ENCODE data around the gene LAMC1.

Gene LAMC1

GRCh38 chr1:183079712-183080388 is 56.6 kb downstream of the LAMC1 start:
- no peak for DNase-seq (ENCODE audit: low read depth, low spot score)

DNA sequence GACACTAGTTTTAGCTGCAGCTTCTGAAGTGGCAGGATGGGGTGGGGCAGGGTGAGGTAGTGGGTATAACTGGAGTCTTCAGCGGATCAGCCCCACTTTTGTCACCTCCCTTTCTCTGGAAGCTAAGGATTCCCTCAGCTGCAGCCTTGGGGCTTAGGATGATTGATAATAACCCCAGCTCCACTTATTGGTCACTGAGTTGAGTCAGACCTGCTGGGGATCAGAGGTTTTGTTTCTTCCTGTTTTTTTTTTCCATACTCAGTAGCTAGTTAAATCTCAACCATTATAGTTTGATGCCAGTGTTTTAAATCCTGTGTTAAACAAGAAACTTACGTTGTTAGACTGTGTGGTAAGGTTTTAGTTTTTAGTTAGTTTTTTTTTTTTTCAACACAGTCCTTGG is 57.2 kb downstream of the LAMC1 start:
- DNase-seq (ENCODE audit: low read depth, low spot score) = no peak

DNA sequence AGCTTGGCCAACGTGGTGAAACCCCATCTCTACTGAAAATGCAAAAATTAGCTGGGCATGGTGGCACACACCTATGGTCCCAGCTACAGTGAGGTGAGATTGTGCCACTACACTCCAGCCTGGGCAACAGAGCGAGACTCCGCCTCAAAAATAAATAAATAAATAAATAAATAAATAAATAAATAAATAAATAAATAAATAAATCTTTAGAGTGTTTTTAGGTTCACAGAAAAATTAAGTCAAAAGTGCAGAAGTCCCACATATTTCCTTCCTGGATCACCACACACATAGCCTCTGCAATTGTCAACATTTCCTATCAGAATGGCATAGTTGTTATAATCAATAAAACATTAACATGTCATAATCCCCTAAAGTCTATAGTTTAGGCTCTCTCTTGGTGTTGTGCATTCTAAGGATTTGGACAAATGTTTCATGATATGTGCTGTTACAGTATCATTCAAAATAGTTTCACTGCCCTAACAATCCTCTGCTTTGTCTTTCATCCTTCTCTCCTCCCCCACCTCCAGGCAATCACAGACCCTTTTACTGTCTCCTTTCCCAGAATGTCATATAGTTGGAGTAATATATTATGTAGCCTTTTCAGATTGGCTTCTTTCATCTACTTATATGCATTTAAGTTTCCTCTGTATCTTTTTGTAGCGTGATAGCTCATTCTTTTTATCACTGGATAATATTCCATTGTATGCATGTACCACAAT is 58.3 kb downstream of the LAMC1 start:
- no peak for DNase-seq (ENCODE audit: low read depth, low spot score)

GRCh38 chr1:183082650-183083049 is 59.4 kb downstream of the LAMC1 start:
- DNase-seq (ENCODE audit: low read depth, low spot score) = no peak

GRCh38 chr1:183087001-183087400 is 63.8 kb downstream of the LAMC1 start:
- no peak for DNase-seq (ENCODE audit: low read depth, low spot score)

GRCh38 chr1:183089025-183089639 is 65.9 kb downstream of the LAMC1 start:
- no peak for DNase-seq (ENCODE audit: low read depth, low spot score)

- no peak for DNase-seq (ENCODE audit: low read depth, low spot score)
These were observed 67.3 kb downstream of the LAMC1 start for GRCh38 chr1:183090391-183091006.

DNA sequence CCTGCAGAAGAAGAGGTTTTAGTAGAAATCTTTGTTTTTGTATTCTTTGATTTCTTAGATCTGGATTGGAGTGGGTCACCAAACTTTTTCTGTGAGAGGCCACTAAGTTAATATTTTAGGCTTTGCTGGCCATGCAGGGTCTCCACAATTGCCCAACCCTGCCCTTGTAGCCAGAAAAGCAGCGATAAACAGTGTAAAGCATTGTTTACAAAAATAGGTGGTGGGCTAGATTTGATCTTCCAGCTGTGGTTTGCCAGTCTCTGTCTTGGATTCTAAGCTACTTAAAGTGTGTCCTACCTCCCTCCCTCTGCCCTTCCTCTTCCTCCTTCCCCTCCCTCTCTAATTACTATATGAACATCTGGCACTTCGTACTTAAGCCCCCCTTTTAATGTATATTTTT is 68.0 kb downstream of the LAMC1 start:
- no peak for DNase-seq (ENCODE audit: low read depth, low spot score)

DNA sequence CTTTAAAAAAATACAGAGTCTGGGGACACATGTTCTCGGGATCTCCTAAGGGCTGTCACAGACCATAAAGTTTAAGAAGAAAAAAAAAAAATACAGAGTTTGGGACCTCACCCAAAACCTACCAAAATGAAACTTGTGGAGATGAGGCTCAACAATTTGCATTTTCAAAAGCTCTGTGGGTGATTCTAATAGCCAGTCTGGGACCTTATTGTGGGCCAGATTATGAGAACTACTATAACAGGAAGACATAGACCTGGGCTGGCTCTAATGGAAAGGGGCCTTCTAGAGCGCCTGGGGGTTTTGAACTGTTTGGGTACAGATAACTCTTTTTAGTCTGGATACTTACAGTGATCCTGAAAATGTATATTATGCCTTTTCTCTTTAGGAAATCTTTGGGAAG is 69.1 kb downstream of the LAMC1 start:
- no peak for DNase-seq (ENCODE audit: low read depth, low spot score)

DNA sequence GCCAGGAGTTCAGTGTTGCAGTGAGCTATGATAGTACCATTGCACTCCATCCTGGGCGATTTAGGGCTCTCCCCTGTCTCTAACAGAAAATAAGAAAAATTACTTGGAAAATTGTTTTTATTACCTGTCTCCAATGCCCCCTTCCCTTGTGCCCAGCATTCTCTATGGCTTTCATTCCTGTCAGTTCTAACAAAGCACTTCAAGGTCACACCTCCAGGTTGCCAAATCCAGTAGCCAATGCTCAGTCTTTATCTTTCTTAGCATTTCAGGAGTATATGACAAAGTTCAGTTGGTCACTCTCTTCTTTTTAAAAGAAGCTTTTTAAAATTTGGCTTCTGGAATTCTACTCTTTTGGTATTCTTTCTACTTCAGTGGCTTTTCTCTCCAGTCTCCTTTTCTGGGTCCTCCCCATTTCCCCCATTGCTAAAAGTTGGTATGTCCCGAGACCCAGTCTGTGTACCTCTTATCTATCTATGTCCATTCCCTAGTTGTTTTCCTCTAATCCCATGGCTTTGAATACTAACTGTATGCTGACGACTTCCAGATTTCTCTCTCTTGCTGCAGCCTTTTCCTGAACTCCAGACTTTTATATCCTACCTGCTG is 69.9 kb downstream of the LAMC1 start:
- no peak for DNase-seq (ENCODE audit: low read depth, low spot score)

DNA sequence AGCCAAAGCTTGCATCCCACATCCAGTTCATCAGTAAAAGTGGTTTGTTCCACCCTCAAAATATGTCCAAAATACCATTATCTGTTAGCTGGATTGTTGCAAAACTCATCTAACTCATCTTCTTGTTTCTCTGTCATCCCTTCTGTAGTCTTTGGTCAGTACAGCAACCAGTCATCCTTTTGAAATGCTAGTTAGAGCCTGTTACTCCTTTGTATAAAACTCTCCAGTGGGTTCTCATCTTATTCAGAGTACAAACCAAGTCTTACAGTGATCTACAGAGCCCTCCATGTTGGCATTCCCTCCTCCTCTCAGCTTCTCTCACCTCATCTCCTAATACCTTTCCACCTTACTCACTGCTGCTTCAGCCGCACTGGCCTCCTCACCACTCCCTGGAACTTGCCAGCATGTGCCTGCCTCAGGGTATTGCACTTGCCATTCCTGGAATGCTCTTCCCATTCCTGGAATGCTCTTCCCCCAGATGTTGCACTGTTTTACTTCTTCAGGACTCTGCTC is 70.6 kb downstream of the LAMC1 start:
- no peak for DNase-seq (ENCODE audit: low read depth, low spot score)

- DNase-seq (ENCODE audit: low read depth, low spot score) = no peak
These were observed 71.1 kb downstream of the LAMC1 start for GRCh38 chr1:183094351-183094750.

DNA sequence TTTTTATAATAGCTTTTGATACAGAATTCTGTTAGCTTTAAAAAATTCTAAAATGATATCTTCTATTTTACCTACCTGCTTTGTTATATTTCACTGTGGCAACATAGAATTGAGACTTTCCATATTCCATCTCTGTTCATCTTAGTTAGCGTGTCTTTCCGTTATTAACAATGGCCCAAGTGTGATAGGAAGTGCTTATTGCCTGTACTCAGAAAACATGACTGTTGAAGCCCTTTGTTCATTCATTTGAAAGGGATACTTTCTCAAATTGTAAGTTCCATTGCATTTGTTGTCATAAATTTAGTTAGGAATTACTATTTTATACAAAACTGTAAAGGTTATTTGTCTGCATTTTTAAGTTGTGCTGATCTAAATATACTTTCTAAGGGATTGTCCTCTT is 73.1 kb downstream of the LAMC1 start:
- no peak for DNase-seq (ENCODE audit: low read depth, low spot score)

DNA sequence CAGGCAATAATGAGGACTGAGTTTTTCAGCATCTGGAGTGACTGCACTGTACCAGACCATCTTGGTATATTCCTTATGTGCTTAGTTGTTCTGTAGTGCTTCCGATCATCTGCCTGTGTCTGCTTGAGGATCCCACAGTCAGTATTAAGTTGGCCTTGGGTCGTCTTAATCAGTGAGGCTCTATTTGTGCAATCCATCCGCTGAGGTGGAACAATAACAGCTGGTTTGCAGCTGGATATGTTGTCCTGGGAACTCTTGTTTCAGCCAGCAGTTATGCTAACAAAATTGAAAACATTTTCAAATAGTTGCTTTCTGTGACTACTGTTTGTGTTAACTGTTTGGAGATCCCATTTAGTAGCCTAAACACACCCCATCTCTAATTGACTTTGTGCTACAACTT is 73.7 kb downstream of the LAMC1 start:
- DNase-seq (ENCODE audit: low read depth, low spot score) = no peak

GRCh38 chr1:183097438-183098051 is 74.3 kb downstream of the LAMC1 start:
- DNase-seq (ENCODE audit: low read depth, low spot score) = peak; percentile 46

GRCh38 chr1:183098317-183098716 is 75.1 kb downstream of the LAMC1 start:
- no peak for DNase-seq (ENCODE audit: low read depth, low spot score)

GRCh38 chr1:183100361-183100974 is 77.2 kb downstream of the LAMC1 start:
- no peak for DNase-seq (ENCODE audit: low read depth, low spot score)

- no peak for DNase-seq (ENCODE audit: low read depth, low spot score)
These were observed 77.9 kb downstream of the LAMC1 start for GRCh38 chr1:183101081-183101480.

- DNase-seq (ENCODE audit: low read depth, low spot score) = no peak
These were observed 78.6 kb downstream of the LAMC1 start for GRCh38 chr1:183101841-183102276.

GRCh38 chr1:183103147-183103546 is 79.9 kb downstream of the LAMC1 start:
- no peak for DNase-seq (ENCODE audit: low read depth, low spot score)

- no peak for DNase-seq (ENCODE audit: low read depth, low spot score)
These were observed 80.4 kb downstream of the LAMC1 start for GRCh38 chr1:183103577-183103976.

Data from brain pericyte (primary cell).